NCI-H146 treated with DMSO at 0.1 percent for 48 hours (cell line): ENCODE data around the gene MPC1.

ENCODE experiments used
- DNase-seq: peaks from one replicate; lab custom pipeline; 2025; ENCODE audit not compliant: unreplicated experiment; lab: John Stamatoyannopoulos, UW

Gene MPC1

DNA sequence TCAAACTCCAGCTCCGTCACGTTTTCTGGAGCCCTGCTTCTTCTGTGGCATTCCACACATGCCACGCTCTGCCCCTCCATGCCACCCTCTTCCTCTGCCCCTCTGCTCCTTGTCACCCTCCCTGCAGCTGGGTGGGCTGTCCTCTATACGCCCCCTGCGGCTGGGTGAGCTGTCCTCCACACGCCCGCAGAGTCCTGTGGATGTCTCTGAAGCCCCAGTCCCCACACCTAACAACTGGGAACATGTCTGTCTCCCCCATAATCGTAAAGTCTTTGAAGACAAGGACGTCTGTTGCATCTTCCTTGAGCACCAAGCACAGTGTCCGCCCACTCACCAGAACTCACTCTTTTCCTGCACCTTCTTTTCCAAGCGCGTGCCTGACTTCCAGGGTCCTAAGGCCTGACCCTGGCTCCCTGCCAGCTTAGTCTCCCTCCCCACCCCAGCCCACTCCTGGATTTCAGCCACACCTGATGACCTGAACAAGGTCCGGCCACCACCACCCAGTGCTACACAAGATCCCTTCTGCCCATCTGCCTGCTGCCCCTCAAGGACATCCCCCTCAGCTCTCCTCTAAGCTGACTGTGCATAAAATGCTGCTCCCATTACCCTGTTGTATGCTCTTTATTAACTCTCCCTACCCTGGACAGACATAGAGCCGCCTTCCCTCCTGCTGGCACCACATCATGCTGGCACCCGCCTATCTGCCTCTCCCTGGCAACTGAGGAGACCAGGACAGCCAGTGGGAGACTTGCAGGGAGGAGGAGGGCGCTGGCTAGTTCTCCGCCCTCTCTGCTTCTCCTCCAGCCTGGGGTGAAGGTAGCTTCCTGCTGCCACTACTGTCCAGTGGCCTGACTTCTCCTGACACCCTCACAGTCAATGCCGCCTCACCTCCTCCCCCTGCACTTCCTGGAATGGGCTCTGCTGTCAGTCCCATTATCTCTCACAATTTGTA lies 63.8 kb downstream of the MPC1 start:
- DNase-seq, result no peak

- no peak for DNase-seq
Measured at GRCh38 chr6:166318227-166318626, 64.5 kb downstream of the MPC1 start.

- no peak for DNase-seq
Measured at GRCh38 chr6:166317261-166318212, 65.2 kb downstream of the MPC1 start.

GRCh38 chr6:166315436-166315835 lies 67.3 kb downstream of the MPC1 start:
- DNase-seq, result no peak
